Pancreas (tissue), 10 donors: ENCODE results near the gene IFT74. TPM values are rescaled to one million over a fixed set of nuclear protein-coding genes. Genes with fewer than 3 reads are reported as not detected.

ENCODE experiments used
- ATAC-seq, 4 donors: fragments of 200-7000 bp; cut with Tn5 transposase; one replicate each; pipeline versions ENCODE4 v1.8.0 to v1.9.1; 2020; ENCODE audit warnings: mild to moderate bottlenecking in 4 of 4, moderate library complexity in 4 of 4
- DNase-seq, 6 donors: peaks; one replicate each; pipeline ENCODE4 v3.0.0-alpha.2; 2020
- FAIRE-seq: peaks from 2 replicates; lab custom pipeline; 2012; peaks lifted over from hg19 to GRCh38; lab: Jason Lieb, UNC
- H3K27ac ChIP-seq, 4 donors: fragments of 200-600 bp; sonication (generic); 1 replicate in 3 of 4; 2 replicates in 1 of 4; pipeline versions ENCODE4 v1.5.0 to v1.8.0; 2020
- H3K27me3 ChIP-seq, 4 donors: fragments of 200-600 bp; one replicate each; pipeline ENCODE4 v1.8.0; 2021
- H3K36me3 ChIP-seq, 3 donors: fragments of 200-600 bp; sonication (generic) in 1 of 3; one replicate each; pipeline versions ENCODE4 v1.5.0 to v1.8.0; 2020 to 2021
- H3K4me1 ChIP-seq, 3 donors: fragments of 200-600 bp; one replicate each; pipeline ENCODE4 v1.8.0; 2021
- H3K4me3 ChIP-seq, 4 donors: fragments of 200-600 bp; sonication (generic) in 2 of 4; one replicate each; pipeline versions ENCODE4 v1.5.0 to v1.8.0; 2020 to 2021
- H3K9me3 ChIP-seq, 4 donors: fragments of 200-600 bp; one replicate each; pipeline ENCODE4 v1.8.0; 2021
- WGBS, 2 donors: extraction: QIAGEN DNeasy Blood & Tissue Kit; methylation state at CpG; one replicate each; pipeline ENCODE4 v1.1.7; 2013; 5-methylcytosine and 5-hydroxymethylcytosine counted together
- intact Hi-C, 3 donors: fragments of 100-400 bp; cut with DNase I; formaldehyde crosslinking; loops; one replicate each; pipeline versions ENCODE4 v1.11.1 to v1.14.2; 2022
- polyA plus RNA-seq, 2 donors: library from polyadenylated mRNA; stranded (reverse); fragments of 200-250 nt; gene quantifications; one replicate each; pipeline ENCODE4 v1.2.3, GENCODE V29; 2013
- total RNA-seq, 6 donors: library from RNA; stranded (reverse); fragmentation: NEBNext Ultra II Directional in 4 of 6; extraction: Animal tissue kit (Norgen Biotek cat#: 25700) in 4 of 6; gene quantifications; one replicate each; pipeline versions ENCODE4 v1.2.1 to v1.2.4, GENCODE V29; 2021 to 2023
- TF ChIP-seq, protein P1 (sequence below), 4 donors: fragments of 200-600 bp; sonication (generic) in 3 of 4; IDR thresholded peaks; one replicate each; pipeline versions ENCODE4 v1.5.0 to v1.8.0; 2021; ENCODE audit warnings: antibody characterized with exemption in 4 of 4
- donor health status: healthy with polysubstance abuse.
- donor health status: DM: no; HTN: no; CAD: no; lungs with moderate emphysema.
- donor health status: DM: no; HTN: no; CAD: no.
- donor health status: control.
- donor health status: control.
- donor health status: Bipolar disorder and iron deficiency.
- donor health status: DM: yes; HTN: yes; CAD: no.
- donor health status: DM: no; HTN: no; CAD: no.
- donor health status: DM: no; HTN: no; CAD: no.
- donor health status: DM: yes; HTN: yes; CAD: no.

The IFT74 gene
- total and polyA plus RNA-seq, 8 donors = 5.2 to 10.7 (median 7.7) TPM

DNA sequence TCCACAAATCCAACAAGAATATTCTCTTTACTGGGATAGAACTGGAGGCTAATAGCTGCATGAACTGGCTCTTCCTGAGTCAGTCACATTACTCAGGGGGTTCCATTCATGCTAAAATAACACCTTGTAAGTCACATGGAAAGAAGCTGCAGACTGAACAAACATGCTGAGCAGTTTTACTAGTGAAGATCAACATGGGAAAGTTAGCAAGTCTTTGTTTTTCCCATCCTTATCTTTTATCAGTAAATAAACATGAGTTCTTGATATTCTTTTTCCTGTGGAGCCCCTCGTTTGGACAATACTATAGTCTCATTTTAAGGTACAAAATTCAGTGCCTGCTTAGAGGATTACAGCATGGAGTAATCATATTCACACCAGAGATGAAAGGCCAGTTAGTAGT lies 109.1 kb downstream of the IFT74 start:
- no peak for ATAC-seq
- TF ChIP-seq, protein P1, sequence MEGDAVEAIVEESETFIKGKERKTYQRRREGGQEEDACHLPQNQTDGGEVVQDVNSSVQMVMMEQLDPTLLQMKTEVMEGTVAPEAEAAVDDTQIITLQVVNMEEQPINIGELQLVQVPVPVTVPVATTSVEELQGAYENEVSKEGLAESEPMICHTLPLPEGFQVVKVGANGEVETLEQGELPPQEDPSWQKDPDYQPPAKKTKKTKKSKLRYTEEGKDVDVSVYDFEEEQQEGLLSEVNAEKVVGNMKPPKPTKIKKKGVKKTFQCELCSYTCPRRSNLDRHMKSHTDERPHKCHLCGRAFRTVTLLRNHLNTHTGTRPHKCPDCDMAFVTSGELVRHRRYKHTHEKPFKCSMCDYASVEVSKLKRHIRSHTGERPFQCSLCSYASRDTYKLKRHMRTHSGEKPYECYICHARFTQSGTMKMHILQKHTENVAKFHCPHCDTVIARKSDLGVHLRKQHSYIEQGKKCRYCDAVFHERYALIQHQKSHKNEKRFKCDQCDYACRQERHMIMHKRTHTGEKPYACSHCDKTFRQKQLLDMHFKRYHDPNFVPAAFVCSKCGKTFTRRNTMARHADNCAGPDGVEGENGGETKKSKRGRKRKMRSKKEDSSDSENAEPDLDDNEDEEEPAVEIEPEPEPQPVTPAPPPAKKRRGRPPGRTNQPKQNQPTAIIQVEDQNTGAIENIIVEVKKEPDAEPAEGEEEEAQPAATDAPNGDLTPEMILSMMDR (IDR thresholded peaks at IDR 0.05) = no peak
- Histone ChIP-seq H3K27ac (no peak overlapping the region), H3K36me3 (no peaks in the 10 kb centered on the region), H3K4me3 (no peak overlapping the region), H3K9me3 (no peaks in the 10 kb centered on the region), H3K4me1 (no peaks in the 10 kb centered on the region), H3K27me3 (no peaks in the 10 kb centered on the region)
- intact Hi-C loops = no loop called here
- 18 to 21% methylated on average over 1 of the region's 1 CpG for WGBS, 2 donors
- FAIRE-seq = no peak
- DNase-seq = no peak

DNA sequence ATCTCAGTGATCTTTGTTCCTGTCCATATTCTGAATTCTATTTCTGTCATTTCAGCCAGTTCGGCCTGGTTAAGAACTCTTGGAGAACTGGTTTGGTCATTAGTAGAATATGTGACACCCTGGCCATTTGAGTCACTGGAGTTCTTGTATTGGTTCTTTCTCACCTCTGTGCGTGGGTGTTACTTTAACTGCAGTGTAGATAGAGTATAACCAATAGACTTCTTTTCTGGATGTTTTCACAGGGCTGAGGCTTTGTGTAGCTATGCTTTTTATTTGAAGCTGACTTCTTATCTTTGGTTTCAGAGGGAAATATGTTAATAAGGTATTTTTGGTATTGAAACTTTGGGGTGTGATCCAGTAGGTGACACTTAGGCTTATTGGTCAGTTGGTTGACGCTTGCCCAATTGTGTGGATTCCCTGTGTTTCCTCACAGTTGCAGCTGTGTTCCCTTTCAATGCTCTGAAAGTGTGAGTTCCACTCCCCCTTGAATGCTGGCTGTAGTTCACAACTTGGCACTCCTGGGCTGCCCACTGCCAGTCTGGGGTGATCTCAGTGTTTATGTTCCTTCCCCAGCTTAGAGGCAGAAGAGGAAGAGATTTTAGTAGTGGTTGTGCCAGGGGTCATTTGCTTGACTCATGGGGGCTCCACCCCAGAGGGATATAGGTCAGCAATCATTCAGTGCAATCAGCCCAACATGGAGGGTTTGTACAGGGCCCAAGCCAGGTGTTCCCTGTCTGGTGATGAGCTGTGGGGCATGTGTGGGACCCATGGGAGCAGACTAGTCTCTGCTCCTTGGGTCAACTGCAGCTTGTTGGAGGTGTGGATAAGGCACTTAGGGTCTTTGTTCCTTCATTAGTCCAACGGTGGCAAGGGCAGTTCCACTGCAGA lies 117.9 kb downstream of the IFT74 start:
- H3K27ac ChIP-seq = no peak overlapping the region
- 70 to 74% methylated on average over 4 of the region's 4 CpGs for WGBS, 2 donors
- intact Hi-C loops = no loop called here
- FAIRE-seq (no peak), ATAC-seq (no peak), DNase-seq (no peak)
- no peaks in the 10 kb centered on the region for H3K27me3 ChIP-seq
- TF ChIP-seq, protein P1 (IDR thresholded peaks at IDR 0.05) = no peak
- H3K36me3 ChIP-seq = no peaks in the 10 kb centered on the region
- H3K4me1 ChIP-seq = no peaks in the 10 kb centered on the region
- H3K4me3 ChIP-seq = no peak overlapping the region
- no peaks in the 10 kb centered on the region for H3K9me3 ChIP-seq

DNA sequence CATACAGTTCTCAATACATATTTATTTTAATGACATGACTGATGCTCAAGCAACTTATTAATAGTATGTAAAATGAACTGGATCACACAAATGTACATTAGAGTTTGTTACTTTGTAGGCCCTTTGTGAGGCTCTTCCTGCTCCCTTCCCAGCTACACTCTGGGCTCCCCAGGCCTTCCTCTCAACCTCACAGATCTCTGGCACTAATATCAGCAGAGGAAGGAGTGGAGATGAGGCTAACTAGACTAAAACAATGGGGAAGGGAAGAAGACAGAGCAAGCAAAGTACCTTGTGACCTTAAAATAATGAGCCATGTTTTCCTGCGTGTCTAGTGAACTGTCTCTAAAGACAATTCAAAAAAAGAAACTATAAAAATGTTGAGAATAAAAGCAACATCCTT lies 122.5 kb downstream of the IFT74 start:
- no peaks in the 10 kb centered on the region for H3K4me1 ChIP-seq
- WGBS, 2 donors = 86 to 96% methylated on average over 1 of the region's 1 CpG
- no peaks in the 10 kb centered on the region for H3K27me3 ChIP-seq
- intact Hi-C loops = no loop called here
- TF ChIP-seq, protein P1 (IDR thresholded peaks at IDR 0.05) = no peak
- H3K4me3 ChIP-seq = no peak overlapping the region
- no peak overlapping the region for H3K27ac ChIP-seq
- H3K36me3 ChIP-seq = no peaks in the 10 kb centered on the region
- no peaks in the 10 kb centered on the region for H3K9me3 ChIP-seq
- FAIRE-seq (no peak), DNase-seq (no peak), ATAC-seq (no peak)

DNA sequence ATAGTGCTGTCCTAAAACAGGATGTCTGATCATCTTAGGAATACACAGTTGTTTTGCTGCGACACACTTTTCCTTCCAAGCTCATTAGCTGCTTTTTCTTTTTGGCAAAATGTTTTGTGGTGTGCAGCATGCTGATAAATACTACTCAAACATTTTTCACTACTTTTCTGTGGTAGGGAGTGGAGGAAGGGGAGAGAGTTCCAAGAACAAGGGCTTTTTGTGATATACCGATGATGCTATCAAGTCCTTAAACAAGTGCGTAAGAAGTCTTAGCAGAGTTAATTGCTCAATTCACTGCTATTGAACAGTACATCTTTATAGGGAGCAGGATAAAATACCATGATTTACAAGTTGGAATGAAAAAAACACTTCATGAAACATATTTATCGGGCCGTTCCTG lies 129.2 kb downstream of the IFT74 start:
- no peak for ATAC-seq
- Histone ChIP-seq H3K4me3 (no peak overlapping the region), H3K27ac (no peak overlapping the region), H3K27me3 (no peaks in the 10 kb centered on the region), H3K36me3 (no peaks in the 10 kb centered on the region), H3K9me3 (no peaks in the 10 kb centered on the region), H3K4me1 (no peaks in the 10 kb centered on the region)
- WGBS, 2 donors = 85 to 89% methylated on average over 5 of the region's 5 CpGs
- intact Hi-C loops = no loop called here
- no peak for DNase-seq
- TF ChIP-seq, protein P1 (IDR thresholded peaks at IDR 0.05) = no peak
- no peak for FAIRE-seq
